ENCODE results near the gene OBI1. TPM values are rescaled to one million over a fixed set of nuclear protein-coding genes. Genes with fewer than 3 reads are reported as not detected.

Gene OBI1
- total RNA-seq, 1 donor from 2014 or later = 18.7 TPM

DNA sequence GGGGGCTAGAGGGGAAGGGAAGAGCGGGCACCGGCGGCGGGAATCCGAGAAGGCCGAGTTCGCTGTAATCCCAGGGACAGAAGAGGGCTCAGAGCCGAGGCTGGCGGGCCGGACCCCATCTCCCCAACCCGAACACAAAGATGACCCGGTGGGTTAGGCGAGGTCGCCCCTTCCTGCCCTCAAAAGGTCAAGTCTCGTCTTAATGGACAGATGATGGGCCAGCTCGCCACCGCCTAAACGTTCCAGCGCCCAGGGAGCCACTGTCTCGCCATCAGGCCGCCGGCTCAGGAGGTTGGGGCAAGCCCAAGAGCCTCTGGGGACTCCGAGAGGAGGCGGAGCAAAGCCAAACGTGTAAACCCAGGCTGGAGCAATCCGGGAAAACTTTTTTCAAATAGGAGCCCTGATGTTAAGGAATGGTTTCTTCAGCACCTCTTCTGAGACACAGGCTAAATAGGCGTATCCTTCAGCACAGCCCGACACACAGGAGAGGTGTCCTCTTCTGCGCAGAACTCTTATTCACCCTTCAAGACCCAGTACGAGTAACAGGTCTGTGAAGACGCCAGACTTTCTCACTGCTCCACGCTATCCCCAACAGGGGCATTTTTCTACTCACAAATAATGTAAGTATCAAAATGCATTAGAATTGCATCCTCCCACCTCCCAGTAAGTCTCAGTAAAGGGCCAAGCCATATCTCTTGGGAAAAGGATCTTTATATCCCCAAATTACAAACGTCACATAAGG, 49.3 kb downstream of the OBI1 start:
- peaks cover 88% of the 10 kb centered on the region for H3K27me3 Mint-ChIP-seq
- DNase-seq (ENCODE audit: extremely low spot score, unreplicated experiment) = no peak
- peak overlapping the region; percentile 82 for H3K4me3 Mint-ChIP-seq
- TF ChIP-seq, protein P1, sequence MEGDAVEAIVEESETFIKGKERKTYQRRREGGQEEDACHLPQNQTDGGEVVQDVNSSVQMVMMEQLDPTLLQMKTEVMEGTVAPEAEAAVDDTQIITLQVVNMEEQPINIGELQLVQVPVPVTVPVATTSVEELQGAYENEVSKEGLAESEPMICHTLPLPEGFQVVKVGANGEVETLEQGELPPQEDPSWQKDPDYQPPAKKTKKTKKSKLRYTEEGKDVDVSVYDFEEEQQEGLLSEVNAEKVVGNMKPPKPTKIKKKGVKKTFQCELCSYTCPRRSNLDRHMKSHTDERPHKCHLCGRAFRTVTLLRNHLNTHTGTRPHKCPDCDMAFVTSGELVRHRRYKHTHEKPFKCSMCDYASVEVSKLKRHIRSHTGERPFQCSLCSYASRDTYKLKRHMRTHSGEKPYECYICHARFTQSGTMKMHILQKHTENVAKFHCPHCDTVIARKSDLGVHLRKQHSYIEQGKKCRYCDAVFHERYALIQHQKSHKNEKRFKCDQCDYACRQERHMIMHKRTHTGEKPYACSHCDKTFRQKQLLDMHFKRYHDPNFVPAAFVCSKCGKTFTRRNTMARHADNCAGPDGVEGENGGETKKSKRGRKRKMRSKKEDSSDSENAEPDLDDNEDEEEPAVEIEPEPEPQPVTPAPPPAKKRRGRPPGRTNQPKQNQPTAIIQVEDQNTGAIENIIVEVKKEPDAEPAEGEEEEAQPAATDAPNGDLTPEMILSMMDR (conservative IDR thresholded peaks at IDR 0.05) = no peak
- peak overlapping the region; percentile 4 for H3K27ac Mint-ChIP-seq
- peaks cover 16% of the 10 kb centered on the region for H3K4me1 Mint-ChIP-seq (ENCODE audit: unreplicated experiment)
- H3K36me3 Mint-ChIP-seq = peaks cover 5% of the 10 kb centered on the region
- no peaks in the 10 kb centered on the region for H3K9me3 Mint-ChIP-seq

GRCh38 chr13:78608688-78609463, 50.1 kb downstream of the OBI1 start:
- no peaks in the 10 kb centered on the region for H3K9me3 Mint-ChIP-seq
- peak overlapping the region; percentile 82 for H3K4me3 Mint-ChIP-seq
- peaks cover 20% of the 10 kb centered on the region for H3K4me1 Mint-ChIP-seq (ENCODE audit: unreplicated experiment)
- TF ChIP-seq, protein P1 (conservative IDR thresholded peaks at IDR 0.05) = no peak
- no peak for DNase-seq (ENCODE audit: extremely low spot score, unreplicated experiment)
- H3K27me3 Mint-ChIP-seq = peaks cover 92% of the 10 kb centered on the region
- no peak overlapping the region for H3K27ac Mint-ChIP-seq
- H3K36me3 Mint-ChIP-seq = no peaks in the 10 kb centered on the region

DNA sequence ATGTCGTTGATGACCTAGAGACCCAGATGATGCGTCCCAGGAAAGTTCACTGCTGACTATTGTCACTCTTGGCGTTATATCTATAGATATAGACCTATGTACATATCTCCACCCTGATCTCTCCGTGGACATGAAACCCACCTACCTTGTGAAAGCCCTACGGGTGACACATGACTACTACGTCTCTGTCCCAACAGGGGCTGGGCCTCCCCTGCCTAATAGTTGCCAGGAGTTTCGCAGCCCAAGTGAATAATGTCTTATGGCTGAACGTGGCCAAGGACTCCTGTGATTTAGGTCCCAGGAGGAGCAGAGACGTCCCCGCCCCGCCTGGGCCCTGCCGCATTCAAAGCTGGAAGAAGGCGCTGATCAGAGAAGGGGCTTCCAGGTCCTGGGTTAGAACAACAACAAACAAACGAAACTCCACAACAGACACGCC, 50.7 kb downstream of the OBI1 start:
- no peaks in the 10 kb centered on the region for H3K9me3 Mint-ChIP-seq
- peaks cover 97% of the 10 kb centered on the region for H3K27me3 Mint-ChIP-seq
- TF ChIP-seq, protein P1 (conservative IDR thresholded peaks at IDR 0.05) = no peak
- no peak overlapping the region for H3K27ac Mint-ChIP-seq
- peaks cover 21% of the 10 kb centered on the region for H3K4me1 Mint-ChIP-seq (ENCODE audit: unreplicated experiment)
- no peak for DNase-seq (ENCODE audit: extremely low spot score, unreplicated experiment)
- H3K4me3 Mint-ChIP-seq = peak overlapping the region; percentile 82
- H3K36me3 Mint-ChIP-seq = no peaks in the 10 kb centered on the region

- no peak for DNase-seq (ENCODE audit: extremely low spot score, unreplicated experiment)
- H3K36me3 Mint-ChIP-seq = no peaks in the 10 kb centered on the region
- peaks cover 23% of the 10 kb centered on the region for H3K4me1 Mint-ChIP-seq (ENCODE audit: unreplicated experiment)
Measured at GRCh38 chr13:78607409-78608251, 51.3 kb downstream of the OBI1 start.

More at GRCh38 chr13:78607409-78608251, 51.3 kb downstream of the OBI1 start:
- Mint-ChIP-seq H3K4me3 (peak overlapping the region; percentile 82), H3K27me3 (peaks cover 97% of the 10 kb centered on the region), H3K27ac (no peak overlapping the region), H3K9me3 (no peaks in the 10 kb centered on the region)
- TF ChIP-seq, protein P1 (conservative IDR thresholded peaks at IDR 0.05) = no peak

Data from type B pancreatic cell (in vitro differentiated cells).